Adrenal gland (tissue), 12 donors: Measurements from ENCODE around the gene NBL1. TPM values are rescaled to one million over a fixed set of nuclear protein-coding genes. Genes with fewer than 3 reads are reported as not detected.
A peak's percentile ranks its signal among the peaks of the same experiment; 100 is the strongest.

Experiments
- DNase-seq, 7 donors: peaks; one replicate each; pipeline ENCODE4 v3.0.0-alpha.2; 2019 to 2020
- H3K27ac ChIP-seq, 5 donors: fragments of 200-600 bp; sonication (generic) in 4 of 5; 1 replicate in 3 of 5; 2 replicates in 2 of 5; pipeline versions ENCODE4 v1.5.1 to v1.8.0; 2016 to 2020; ENCODE audit warnings: mild to moderate bottlenecking in 1 of 5
- H3K27me3 ChIP-seq: fragments of 200-600 bp; 2 replicates; pipeline ENCODE4 v1.8.0; 2021
- H3K36me3 ChIP-seq, 2 donors: fragments of 200-600 bp; replicated peaks in 1 of 2; 1 replicate in 1 of 2; 2 replicates in 1 of 2; pipeline versions ENCODE4 v1.5.1 to v1.8.0; 2018 to 2022
- H3K4me1 ChIP-seq, 2 donors: fragments of 200-600 bp; replicated peaks in 1 of 2; 1 replicate in 1 of 2; 2 replicates in 1 of 2; pipeline versions ENCODE4 v1.5.1 to v1.8.0; 2018 to 2021
- H3K4me3 ChIP-seq, 4 donors: fragments of 200-600 bp; sonication (generic) in 3 of 4; one replicate each; pipeline ENCODE4 v1.5.1; 2016 to 2018
- H3K9me3 ChIP-seq, 3 donors: fragments of 200-600 bp; sonication (generic) in 1 of 3; replicated peaks in 1 of 3; 1 replicate in 2 of 3; 2 replicates in 1 of 3; pipeline versions ENCODE4 v1.5.1 to v1.8.0; 2016 to 2021
- POLR2A ChIP-seq, 2 donors: fragments of 450-650 bp; IDR thresholded peaks; one replicate each; pipeline ENCODE4 v1.6.1; 2017; ENCODE audit warnings: antibody characterized with exemption in 2 of 2, mild to moderate bottlenecking in 2 of 2, moderate library complexity in 1 of 2
- WGBS, 4 donors: extraction: QIAGEN DNeasy Blood & Tissue Kit in 2 of 4; methylation state at CpG; one replicate each; pipeline versions ENCODE4 v1.1.5 to v1.1.7; 2013 to 2017; 5-methylcytosine and 5-hydroxymethylcytosine counted together
- intact Hi-C, 2 donors: fragments of 100-400 bp; cut with DNase I; formaldehyde crosslinking; loops; one replicate each; pipeline versions ENCODE4 v1.14.1 to v1.15.0; 2022 to 2023
- polyA plus RNA-seq, 3 donors: library from polyadenylated mRNA; stranded (reverse); fragments of 200-250 nt in 2 of 3; fragments of 350-450 nt in 1 of 3; fragmentation: Illumina TruSeq in 1 of 3; extraction: RNeasy Lipid Tissue Mini Kit (QIAGEN cat#74804) in 1 of 3; gene quantifications; one replicate each; pipeline ENCODE4 v1.2.3, GENCODE V29; 2013 to 2014
- total RNA-seq, 9 donors: library from RNA; depleted of rRNA in 4 of 9; stranded (reverse); fragments of >200 nt in 4 of 9; fragments of 120-200 nt in 1 of 9; fragmentation: NEBNext Ultra II Directional in 1 of 9; extraction: Animal tissue kit (Norgen Biotek cat#: 25700) in 1 of 9; gene quantifications; one replicate each; pipeline versions ENCODE4 v1.1.0 to v1.2.4, GENCODE V29; 2013 to 2023
- TF ChIP-seq, protein P1 (sequence below), 6 experiments: fragments of 450-650 bp in 4 of 6; fragments of 200-600 bp in 2 of 6; sonication (generic) in 1 of 6; IDR thresholded peaks; 1 replicate in 5 of 6; 2 replicates in 1 of 6; pipeline versions ENCODE4 v1.5.1 to v1.8.0; 2016 to 2021; ENCODE audit warnings: antibody characterized with exemption in 6 of 6, mild to moderate bottlenecking in 2 of 6, moderate library complexity in 1 of 6
- donor health status: healthy with polysubstance abuse.
- donor health status: Bipolar disorder and iron deficiency.
- donor health status: DM: yes; HTN: yes; CAD: no.
- donor health status: DM: no; HTN: no; CAD: no.
- donor health status: DM: no; HTN: no; CAD: no.
- donor health status: DM: yes; HTN: yes; CAD: no.

The NBL1 gene
- total and polyA plus RNA-seq, 12 donors = 4.2 to 61.0 (median 26.0) TPM

DNA sequence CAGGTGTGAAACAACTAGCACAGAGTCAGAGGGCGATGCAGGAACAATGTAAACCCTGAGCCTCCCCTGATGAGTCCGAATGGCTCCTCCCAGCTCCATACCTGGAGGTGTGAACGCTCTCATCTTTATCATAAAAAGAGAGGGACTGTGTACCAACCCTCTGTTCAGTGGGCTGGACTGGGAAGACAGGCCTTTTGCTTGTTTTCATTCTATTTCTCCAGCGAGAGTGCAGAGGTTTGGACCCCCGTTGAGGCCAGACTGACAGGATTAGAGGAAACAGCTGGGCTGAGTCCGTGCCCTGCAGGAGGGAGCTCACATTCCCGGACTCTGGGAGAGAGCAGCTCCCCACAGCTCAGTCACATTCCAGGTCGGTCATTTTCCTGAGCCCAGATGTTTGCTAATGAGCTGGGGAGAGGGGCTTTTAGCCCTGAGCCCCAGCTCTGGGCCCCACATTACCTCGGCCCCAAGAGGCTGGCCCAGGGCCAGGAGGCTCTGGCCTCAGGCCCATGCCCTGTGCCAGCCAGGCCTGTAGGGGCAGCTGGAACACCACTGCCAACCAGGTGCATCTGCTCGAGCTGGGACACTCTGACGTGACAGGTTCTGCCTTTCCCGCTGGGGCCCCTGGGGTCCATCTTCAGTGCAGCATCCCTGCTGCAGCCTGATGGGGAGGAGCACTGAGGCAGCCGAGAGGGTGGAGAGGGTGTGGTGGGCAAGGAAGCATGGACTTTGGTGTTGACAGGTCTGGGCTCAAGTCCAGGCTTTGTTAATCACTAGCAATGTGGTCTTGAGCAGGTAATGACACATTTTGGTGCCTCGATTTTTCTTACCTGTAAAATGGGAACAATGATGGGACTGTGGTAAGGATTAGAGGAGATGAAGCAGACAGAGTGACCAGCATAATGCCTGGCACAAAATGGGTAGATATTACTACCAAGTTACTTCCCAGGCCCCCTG lies 3.5 kb upstream of the NBL1 start:
- Histone ChIP-seq H3K27ac (no peak overlapping the region), H3K9me3 (no peaks in the 10 kb centered on the region), H3K27me3 (no peaks in the 10 kb centered on the region), H3K36me3 (no peaks in the 10 kb centered on the region), H3K4me1 (peaks cover 5 to 7% of the 10 kb centered on the region in 2 donors), H3K4me3 (no peak overlapping the region)
- WGBS, 4 donors = 59 to 70% (median 61%) methylated on average over 8 to 14 of the region's 14 CpGs
- no peak for TF ChIP-seq POLR2A (IDR thresholded peaks at IDR 0.05)
- TF ChIP-seq, protein P1, sequence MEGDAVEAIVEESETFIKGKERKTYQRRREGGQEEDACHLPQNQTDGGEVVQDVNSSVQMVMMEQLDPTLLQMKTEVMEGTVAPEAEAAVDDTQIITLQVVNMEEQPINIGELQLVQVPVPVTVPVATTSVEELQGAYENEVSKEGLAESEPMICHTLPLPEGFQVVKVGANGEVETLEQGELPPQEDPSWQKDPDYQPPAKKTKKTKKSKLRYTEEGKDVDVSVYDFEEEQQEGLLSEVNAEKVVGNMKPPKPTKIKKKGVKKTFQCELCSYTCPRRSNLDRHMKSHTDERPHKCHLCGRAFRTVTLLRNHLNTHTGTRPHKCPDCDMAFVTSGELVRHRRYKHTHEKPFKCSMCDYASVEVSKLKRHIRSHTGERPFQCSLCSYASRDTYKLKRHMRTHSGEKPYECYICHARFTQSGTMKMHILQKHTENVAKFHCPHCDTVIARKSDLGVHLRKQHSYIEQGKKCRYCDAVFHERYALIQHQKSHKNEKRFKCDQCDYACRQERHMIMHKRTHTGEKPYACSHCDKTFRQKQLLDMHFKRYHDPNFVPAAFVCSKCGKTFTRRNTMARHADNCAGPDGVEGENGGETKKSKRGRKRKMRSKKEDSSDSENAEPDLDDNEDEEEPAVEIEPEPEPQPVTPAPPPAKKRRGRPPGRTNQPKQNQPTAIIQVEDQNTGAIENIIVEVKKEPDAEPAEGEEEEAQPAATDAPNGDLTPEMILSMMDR (IDR thresholded peaks at IDR 0.05) = no peak
- no peak for DNase-seq
- intact Hi-C loops = loop anchor here in 1 of 2 donors (10.0 kb wide), 1 partner anchor 156 kb away; the partner anchor contains the start of gene CAPZB

- no peak for TF ChIP-seq POLR2A (IDR thresholded peaks at IDR 0.05)
- TF ChIP-seq, protein P1 (IDR thresholded peaks at IDR 0.05) = no peak
- Histone ChIP-seq H3K4me1 (peaks cover 5 to 7% of the 10 kb centered on the region in 2 donors), H3K36me3 (no peaks in the 10 kb centered on the region), H3K27ac (peak overlapping the region in 2 of 5 donors; percentile 64 to 87), H3K27me3 (no peaks in the 10 kb centered on the region), H3K4me3 (peak overlapping the region in 1 of 4 donors; percentile 82), H3K9me3 (no peaks in the 10 kb centered on the region)
- DNase-seq = no peak
- intact Hi-C loops = loop anchor here in 1 of 2 donors (10.0 kb wide), 1 partner anchor 158 kb away; the partner anchor contains the start of gene CAPZB
- 55 to 67% (median 61%) methylated on average over 5 to 7 of the region's 7 CpGs for WGBS, 4 donors
Observed at GRCh38 chr1:19643121-19643520, 990 bp upstream of the NBL1 start.

DNA sequence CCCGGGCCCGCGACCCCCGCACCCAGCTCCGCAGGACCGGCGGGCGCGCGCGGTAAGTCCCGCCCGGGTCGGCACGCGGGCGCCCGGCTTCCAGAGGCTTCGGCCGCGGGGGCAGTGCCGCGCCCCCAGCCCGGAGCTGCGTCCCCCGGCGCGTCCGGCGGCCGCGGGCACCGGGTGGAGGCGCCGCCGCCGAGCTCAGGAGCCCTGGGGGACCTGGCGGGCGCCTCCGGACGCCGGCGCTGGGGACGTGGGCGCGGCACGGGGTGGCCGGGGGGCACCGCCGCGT lies 227 bp downstream of the NBL1 start:
- intact Hi-C loops = loop anchor here in 1 of 2 donors (10.0 kb wide), 1 partner anchor 160 kb away; the partner anchor contains the start of gene CAPZB
- 0 to 2% (median 0%) methylated on average over 3 to 51 of the region's 51 CpGs; no CpG with 5 or more reads in 1 of the 4 donors for WGBS, 4 donors

More for the DNA sequence above, 227 bp downstream of the NBL1 start:
- Histone ChIP-seq H3K4me3 (peak overlapping the region in 2 of 4 donors; percentile 40 to 82), H3K9me3 (no peaks in the 10 kb centered on the region), H3K27ac (peak overlapping the region in 3 of 5 donors; percentile 32 to 87 (median 59)), H3K36me3 (no peaks in the 10 kb centered on the region), H3K4me1 (peaks cover 5 to 7% of the 10 kb centered on the region in 2 donors), H3K27me3 (no peaks in the 10 kb centered on the region)
- TF ChIP-seq, protein P1 (IDR thresholded peaks at IDR 0.05) = no peak
- peak in 1 of 2 donors; percentile 29 for TF ChIP-seq POLR2A (IDR thresholded peaks at IDR 0.05)
- no peak for DNase-seq
